SK-N-DZ (cell line): ENCODE results near the gene CNN1.
"Not testable (repeated sequence)": the region's sequence is repeated elsewhere in the genome, so short reads cannot be mapped to it uniquely, and the experiment has no call there.

Experiments
- DNase-seq: peaks from one replicate; pipeline ENCODE4 v3.0.0-alpha.2; 2015; ENCODE audit warnings: low spot score
- small RNA-seq, 2 experiments: library from RNA; depleted of rRNA; stranded (forward); fragments of <200 nt; gene quantifications; one replicate each; pipeline ENCODE3, GENCODE V24; 2014

The CNN1 gene

GRCh38 chr19:11599704-11600103 lies 61.1 kb downstream of the CNN1 start:
- DNase-seq = not testable (repeated sequence)

Small RNA genes lying within 50 kb of the gene (small RNA-seq; reads per million reads assigned to genes)
- gene MIR7974 (0.27 to 17.9 reads per million in 2 experiments), gene RN7SL833P (0.34 to 31.0 reads per million in 2 experiments)
